GM18868 (cell line): Measurements from ENCODE around the gene GNAI1.

ENCODE experiments used
- ATAC-seq: cut with Tn5 transposase; IDR thresholded peaks from one replicate; pipeline ENCODE4 v1.9.1; 2021; ENCODE audit warnings: mild to moderate bottlenecking, moderate library complexity; ENCODE audit not compliant: unreplicated experiment

GNAI1 gene

GRCh38 chr7:80204919-80205318, 70.3 kb downstream of the GNAI1 start:
- ATAC-seq, result no peak

- peak; percentile 89 for ATAC-seq
Observed at GRCh38 chr7:80206763-80207162, 72.1 kb downstream of the GNAI1 start.

GRCh38 chr7:80207501-80207900, 72.9 kb downstream of the GNAI1 start:
- ATAC-seq, result no peak

- ATAC-seq, result no peak
Observed at GRCh38 chr7:80208700-80209099, 74.1 kb downstream of the GNAI1 start.

- ATAC-seq, result no peak
Observed at GRCh38 chr7:80210400-80210799, 75.8 kb downstream of the GNAI1 start.

GRCh38 chr7:80213814-80214213, 79.2 kb downstream of the GNAI1 start:
- no peak for ATAC-seq

GRCh38 chr7:80215734-80216133, 81.1 kb downstream of the GNAI1 start:
- no peak for ATAC-seq

- ATAC-seq, result no peak
Observed at GRCh38 chr7:80216996-80217842, 82.6 kb downstream of the GNAI1 start.

GRCh38 chr7:80218723-80219122, 84.1 kb downstream of the GNAI1 start:
- no peak for ATAC-seq

GRCh38 chr7:80220022-80220634, 85.5 kb downstream of the GNAI1 start:
- ATAC-seq, result no peak

- no peak for ATAC-seq
Observed at GRCh38 chr7:80224415-80224814, 89.8 kb downstream of the GNAI1 start.

GRCh38 chr7:80225361-80225760, 90.7 kb downstream of the GNAI1 start:
- no peak for ATAC-seq

- no peak for ATAC-seq
Observed at GRCh38 chr7:80226629-80227028, 92.0 kb downstream of the GNAI1 start.

GRCh38 chr7:80230327-80230726, 95.7 kb downstream of the GNAI1 start:
- no peak for ATAC-seq

GRCh38 chr7:80231707-80232106, 97.1 kb downstream of the GNAI1 start:
- no peak for ATAC-seq

- ATAC-seq, result no peak
Observed at GRCh38 chr7:80232979-80233724, 98.5 kb downstream of the GNAI1 start.

- ATAC-seq, result no peak
Observed at GRCh38 chr7:80235334-80235733, 100.7 kb downstream of the GNAI1 start.

- ATAC-seq, result no peak
Observed at GRCh38 chr7:80236681-80237080, 102.0 kb downstream of the GNAI1 start.

- ATAC-seq, result no peak
Observed at GRCh38 chr7:80240265-80241025, 105.8 kb downstream of the GNAI1 start.

GRCh38 chr7:80241671-80242070, 107.0 kb downstream of the GNAI1 start:
- ATAC-seq, result no peak

GRCh38 chr7:80243425-80243824, 108.8 kb downstream of the GNAI1 start:
- ATAC-seq, result no peak
